ENCODE data around the gene RAB6A.

- TF ChIP-seq POLR2A (IDR thresholded peaks at IDR 0.05): no peak
- TF ChIP-seq, protein P1, sequence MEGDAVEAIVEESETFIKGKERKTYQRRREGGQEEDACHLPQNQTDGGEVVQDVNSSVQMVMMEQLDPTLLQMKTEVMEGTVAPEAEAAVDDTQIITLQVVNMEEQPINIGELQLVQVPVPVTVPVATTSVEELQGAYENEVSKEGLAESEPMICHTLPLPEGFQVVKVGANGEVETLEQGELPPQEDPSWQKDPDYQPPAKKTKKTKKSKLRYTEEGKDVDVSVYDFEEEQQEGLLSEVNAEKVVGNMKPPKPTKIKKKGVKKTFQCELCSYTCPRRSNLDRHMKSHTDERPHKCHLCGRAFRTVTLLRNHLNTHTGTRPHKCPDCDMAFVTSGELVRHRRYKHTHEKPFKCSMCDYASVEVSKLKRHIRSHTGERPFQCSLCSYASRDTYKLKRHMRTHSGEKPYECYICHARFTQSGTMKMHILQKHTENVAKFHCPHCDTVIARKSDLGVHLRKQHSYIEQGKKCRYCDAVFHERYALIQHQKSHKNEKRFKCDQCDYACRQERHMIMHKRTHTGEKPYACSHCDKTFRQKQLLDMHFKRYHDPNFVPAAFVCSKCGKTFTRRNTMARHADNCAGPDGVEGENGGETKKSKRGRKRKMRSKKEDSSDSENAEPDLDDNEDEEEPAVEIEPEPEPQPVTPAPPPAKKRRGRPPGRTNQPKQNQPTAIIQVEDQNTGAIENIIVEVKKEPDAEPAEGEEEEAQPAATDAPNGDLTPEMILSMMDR (IDR thresholded peaks at IDR 0.05): no peak
Observed at GRCh38 chr11:73659961-73660360, 100.9 kb downstream of the RAB6A start.
